G401.6 (cell line): ENCODE measurements around the gene PPHLN1.

Experiments
- FAIRE-seq: peaks from 2 replicates; lab custom pipeline; 2012; peaks lifted over from hg19 to GRCh38; lab: Jason Lieb, UNC

Gene PPHLN1

DNA sequence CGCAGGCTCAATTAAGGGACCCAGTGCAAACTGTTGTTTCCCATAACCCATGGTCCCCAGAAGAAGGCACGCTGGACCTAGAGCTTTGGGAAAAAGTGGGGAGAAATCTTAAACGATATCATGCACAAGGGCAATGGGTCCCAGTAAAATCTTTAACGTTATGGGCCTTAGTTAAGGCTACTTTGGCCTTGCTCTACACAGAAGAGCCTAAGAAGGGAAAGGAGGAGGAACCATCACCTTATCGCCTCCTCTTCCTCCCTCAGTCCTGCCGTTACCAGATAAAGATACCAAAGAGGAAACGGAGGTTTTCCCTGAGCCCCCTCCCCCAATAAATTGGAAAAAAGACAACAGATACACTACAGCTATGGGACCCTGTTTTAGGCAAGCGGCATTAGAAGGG, 116.9 kb downstream of the PPHLN1 start:
- no peak for FAIRE-seq

DNA sequence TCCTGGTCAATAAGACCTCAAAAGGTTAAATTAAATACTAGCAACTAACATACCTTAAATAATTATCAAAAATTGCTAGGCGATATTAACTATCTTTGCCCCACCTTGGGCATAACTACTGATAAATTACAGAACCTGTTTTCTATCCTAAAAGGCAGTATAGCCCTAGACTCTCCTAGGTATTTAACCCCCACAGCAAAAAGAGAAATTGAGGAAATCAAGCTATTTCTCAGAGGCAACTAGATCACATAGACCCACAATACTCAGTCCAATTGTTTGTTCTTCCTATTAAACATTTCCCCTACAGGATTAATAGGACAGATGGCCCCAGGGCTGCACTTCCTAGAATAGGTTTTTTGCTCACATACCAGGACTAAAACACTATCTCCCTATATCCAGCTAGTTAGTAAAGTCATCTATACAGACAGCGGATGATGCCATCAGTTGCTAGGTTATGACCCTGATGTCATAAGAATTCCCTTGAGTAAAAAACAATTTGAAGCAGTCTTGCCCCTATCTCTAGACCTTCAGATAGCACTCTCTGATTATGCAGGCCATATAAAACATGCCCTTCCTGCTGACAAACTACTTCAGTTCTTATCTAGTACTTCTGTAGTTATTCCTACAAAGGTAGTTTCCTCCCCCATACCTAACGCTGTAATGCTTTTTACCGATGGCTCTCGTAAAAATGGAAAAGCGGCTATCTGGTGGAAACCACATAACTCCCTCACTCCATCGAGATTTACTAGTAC, 118.4 kb downstream of the PPHLN1 start:
- no peak for FAIRE-seq

DNA sequence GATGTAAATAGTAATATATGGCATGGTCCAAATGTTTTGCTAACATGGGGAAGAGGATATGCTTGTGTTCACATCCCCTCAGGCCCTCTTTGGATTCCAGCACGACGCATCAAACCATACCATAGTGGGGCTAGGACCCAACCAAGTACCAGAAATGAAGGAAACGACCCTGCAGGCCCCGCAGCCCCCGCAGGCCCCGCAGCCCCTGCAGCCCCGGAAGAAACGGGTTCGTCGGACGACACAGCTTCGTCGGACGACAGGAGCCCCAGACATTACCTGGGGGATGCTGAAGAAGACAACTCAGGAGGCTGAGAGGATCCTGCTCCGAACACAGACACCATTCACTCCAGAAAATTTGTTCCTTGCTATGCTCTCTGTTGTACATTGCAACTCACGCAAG, 119.9 kb downstream of the PPHLN1 start:
- FAIRE-seq: no peak

DNA sequence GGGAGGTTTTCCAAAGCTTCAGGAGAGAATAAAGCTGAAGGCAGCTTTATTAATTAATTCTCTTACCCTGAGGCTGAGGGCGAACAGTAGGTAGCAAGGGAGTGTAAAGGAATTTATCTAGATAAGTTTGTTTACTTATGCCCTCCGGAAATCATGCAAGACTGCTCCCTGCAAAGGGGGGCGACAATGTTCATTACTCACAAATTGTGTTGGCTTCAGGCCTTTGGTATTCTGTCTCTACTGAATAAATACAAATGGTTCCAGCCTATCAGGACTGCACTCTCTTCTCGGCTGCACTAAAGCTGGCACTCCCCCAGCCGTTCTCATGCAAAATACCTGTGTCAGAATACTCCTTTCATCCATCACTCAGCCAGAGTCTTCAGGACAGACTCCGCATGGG, 120.8 kb downstream of the PPHLN1 start:
- no peak for FAIRE-seq

DNA sequence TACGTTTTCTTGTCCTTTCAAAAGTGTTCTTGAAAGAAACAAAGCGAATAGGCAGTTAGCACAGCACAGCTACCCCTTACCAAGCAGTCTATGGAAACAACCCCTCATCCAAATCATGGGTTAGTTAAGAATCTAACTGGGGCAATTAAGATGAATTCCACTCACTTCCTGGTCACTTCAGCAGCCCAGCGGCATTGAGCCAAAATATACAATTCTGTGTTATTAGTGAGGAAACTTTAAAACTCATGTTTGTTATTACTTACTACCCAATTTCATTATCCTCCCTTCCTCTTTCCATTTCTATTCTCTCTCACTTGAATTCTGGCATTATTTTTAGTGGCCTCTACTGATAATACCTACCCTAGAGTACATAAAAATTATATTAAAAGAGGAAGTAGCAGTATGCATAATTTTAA, 121.4 kb downstream of the PPHLN1 start:
- no peak for FAIRE-seq

DNA sequence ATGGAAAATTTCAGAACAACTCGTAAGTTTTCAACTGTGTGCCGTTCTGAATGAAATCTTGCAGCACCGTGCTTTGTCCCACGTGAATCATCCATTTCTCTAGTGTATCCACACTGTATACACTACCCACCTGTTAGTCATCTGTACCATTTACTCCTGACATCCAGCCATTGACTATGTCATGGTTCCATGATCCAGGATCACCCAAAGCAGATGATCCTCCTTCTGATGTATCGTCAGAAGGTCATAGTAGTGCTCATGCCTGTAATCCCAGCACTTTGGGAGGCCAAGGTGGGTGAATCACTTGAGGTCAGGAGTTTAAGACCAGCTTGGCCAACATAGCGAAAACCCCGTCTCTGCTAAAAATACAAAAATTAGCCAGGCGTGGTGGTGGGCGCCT, 122.9 kb downstream of the PPHLN1 start:
- no peak for FAIRE-seq

DNA sequence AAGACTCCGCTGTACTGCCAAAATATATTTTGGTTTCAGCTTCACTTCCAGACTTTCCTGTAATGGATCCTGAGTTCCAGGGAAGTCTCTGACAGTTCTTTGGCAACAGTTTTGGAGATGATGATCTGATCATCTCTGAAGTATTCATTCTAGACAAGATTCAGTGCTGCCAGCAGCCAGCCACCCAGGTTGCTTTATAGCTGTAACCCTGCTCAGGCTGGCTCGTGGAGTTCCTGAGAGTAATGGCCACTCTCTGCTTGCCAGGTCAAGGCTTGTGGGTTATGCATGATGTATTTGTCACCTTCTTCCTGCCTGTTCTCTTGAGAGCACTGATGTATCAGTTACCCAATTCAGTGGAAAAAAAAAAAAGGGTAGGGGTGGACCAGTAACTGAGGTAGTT, 124.3 kb downstream of the PPHLN1 start:
- FAIRE-seq: no peak

DNA sequence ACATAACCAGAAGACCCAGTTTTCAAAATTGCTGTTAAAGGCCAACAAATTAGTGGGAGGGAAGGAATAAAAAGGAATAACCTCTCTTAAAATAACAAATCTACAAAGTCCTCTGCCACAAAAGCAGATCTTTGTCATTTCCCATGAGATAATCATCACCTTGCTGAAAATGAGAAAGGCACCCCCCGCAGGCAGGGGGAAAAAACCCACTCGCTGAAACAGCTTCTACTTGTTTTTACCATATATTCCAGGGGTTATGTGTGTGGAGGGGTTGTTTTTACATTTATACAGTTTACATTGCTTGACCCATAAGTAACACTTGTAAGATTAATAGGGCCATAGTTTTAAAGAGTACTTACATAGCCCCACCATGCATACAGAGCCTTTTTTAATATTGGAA, 132.6 kb downstream of the PPHLN1 start:
- no peak for FAIRE-seq

DNA sequence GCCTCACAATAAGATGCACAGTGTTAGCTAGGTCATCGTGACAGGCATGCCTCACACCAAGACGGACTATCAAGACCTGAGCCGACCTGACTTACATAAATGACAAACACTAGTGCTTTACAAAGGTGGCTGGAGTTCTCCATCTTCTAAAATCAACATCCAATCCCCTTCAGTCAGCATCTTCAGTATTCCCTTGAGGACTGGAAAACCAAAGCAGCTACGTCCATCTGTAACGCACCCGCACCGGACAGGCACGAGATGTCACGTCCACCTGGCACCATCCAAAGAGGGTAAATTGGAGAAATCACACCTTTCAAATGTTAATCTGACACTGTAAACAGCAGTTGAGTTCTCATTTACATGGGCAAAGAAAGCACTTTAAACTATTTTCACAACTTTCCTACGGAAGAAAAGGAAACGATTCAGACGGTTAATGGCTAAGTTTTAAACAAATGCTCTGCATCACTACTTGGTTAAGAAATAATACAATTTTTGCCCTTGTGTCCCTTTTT, 133.4 kb downstream of the PPHLN1 start:
- no peak for FAIRE-seq

DNA sequence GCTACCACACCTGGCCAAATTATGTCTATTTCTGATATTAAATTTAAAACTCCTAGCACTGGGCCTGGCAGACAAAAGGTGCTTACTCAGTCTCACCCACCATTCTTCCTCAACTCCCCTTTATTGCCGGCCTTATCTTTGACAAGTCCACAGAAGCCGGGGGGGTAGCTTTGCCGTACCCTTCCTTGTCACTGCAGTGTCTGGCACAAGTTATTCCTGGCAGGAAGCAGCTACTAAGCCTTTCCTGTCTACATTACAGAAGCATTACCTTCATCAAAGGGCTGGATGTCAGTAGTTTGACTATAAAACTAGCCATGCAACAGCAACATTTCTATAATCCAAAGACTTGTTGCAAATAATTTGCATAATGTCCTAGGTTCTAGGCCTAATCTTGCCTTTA, 136.5 kb downstream of the PPHLN1 start:
- no peak for FAIRE-seq

DNA sequence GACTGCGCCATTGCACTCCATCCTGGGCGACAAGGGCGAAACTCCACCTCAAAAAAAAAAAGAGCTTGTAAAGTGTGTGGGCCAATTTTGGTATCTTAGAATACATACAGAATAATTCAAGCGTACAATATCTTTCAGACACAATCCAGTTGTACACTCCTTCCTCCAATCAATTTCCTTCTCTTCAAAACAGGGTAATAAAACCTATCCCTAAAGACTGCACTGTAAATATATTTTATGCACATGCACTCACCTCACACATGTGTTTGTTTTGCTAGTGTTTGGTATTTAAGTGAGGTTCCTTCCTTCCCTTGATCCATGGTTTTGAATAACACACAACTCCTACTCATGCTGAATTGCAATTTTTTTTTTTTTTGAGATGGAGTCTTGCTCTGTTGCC, 137.7 kb downstream of the PPHLN1 start:
- FAIRE-seq: no peak

DNA sequence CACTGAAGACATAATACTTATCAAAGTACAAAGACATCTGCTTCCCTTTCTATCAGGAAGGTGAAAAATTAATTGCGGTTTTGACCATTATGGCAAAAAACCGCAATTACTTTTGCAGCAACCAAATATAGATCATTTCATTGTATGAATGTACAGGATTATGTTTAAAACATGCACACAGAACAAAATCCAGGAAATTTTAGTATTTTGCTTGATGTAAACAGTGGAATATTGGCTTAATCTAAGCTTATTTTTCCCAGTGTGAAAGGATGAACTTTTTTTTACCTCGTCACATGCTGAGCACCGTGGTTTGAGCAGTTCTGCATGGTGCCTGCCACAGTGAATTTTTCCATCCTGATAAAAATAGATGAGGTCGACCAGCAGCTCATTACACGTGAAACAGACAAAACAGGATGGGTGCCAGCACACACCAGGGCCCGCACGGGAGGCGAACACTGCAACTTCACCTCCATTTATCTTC, 142.4 kb downstream of the PPHLN1 start:
- no peak for FAIRE-seq

DNA sequence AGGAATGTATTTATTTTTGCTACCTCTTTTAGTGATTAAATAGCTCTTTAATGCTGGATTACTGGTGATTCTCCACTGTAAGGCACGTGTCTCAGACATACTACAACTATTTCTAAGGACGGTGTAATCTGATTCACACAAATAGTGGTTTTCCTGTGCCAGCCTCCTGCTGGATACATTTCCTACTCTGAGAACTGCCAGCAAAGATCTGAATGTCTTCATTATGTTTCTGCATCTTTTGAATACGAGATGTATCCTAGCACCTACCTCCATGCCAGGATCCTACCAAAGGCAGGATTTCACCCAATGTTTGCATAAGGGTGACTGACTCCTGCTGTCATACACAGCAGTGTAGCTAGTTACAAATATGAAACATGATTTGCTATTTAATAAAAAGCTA, 143.0 kb downstream of the PPHLN1 start:
- FAIRE-seq: no peak

DNA sequence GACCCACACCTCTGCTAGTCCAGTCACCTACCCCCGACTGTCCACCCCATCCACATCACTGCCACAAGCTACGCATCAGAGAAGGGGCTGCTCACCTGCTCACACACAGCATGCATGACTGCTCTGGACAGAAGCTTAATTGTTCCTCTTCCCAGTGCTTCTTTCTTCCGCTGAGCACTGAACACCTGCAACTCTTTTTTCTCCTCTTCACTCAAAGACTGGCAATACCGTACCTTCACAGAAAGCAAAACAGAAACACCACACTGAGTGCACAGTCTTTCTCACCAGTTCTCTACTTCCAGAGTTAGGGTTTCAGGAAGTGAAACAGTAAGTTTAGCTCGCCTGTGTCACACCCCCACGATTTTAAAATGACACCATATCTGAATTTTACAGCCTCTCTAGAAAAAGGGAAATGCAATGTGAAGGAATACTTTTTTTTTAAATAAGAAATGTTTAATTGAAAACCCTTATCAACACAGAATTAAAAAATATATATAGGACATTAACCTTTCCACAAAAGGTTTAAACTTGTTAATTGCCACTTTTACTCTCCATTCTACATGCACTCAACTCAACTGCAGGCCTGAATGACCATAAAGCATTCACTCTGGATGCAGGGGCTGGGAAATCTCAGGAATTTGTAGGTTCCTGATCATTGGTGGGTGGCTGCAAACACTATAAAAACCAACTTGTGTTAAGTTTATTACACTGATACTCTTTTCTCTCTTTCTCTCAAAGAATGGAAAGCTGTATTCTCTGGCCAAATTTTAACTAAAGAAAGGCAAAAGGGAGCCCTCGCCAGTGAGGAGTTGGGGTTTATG, 143.6 kb downstream of the PPHLN1 start:
- no peak for FAIRE-seq

DNA sequence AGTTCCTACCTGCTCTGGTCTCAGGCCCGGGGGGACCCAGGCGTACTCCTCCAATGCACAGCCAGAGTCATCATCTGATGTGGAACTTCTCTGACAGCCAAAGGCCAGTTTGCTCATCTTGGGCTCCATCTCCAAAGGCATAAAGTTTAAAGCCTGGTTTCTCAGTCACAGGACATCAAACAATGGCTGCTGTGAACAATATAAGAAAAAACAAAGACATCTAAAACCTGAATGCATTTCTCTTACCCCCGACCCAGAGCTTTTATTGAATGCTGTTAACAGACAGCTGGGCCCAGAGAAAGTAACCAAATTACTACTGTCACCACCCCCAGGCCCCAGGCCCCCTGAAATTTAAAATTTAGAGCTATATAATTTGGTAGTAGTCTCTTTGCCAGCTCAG, 146.4 kb downstream of the PPHLN1 start:
- FAIRE-seq: no peak

DNA sequence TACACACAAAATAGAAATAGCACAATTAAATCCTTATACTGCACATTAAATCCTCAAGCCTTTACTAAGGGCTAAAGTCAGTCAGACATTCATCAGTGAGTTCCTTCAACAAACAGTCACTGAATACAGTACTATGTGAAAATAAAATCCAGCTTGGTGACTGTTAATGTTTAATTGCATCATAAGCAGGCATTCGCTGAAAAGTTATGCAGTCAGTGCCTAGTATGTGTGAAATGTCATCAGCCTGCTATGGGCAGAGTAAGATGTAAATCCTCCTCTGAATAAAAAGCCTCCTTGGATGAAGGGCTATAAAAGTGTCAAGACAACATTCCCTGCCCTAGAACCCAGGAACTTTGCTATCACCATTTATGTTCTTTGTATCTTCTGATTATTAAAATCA, 147.2 kb downstream of the PPHLN1 start:
- FAIRE-seq: no peak

DNA sequence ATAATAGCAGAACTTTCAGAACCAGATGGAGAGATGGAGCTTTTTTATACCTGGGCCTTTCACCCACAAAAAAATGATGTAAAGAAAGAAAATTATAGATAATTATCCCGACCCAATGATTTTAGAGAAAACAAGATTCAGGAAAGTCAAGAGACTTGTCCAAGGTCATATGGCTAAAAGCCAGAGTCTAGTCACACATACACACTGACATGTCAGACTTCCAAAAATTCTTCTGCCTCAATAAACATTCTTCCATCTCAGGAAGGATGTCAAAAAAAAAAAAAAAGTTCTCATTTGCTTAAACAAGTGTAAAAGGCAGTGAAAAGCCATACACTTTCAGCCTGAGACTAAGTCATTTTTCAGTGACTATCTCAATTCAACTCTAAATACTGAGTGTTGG, 147.6 kb downstream of the PPHLN1 start:
- FAIRE-seq: no peak

DNA sequence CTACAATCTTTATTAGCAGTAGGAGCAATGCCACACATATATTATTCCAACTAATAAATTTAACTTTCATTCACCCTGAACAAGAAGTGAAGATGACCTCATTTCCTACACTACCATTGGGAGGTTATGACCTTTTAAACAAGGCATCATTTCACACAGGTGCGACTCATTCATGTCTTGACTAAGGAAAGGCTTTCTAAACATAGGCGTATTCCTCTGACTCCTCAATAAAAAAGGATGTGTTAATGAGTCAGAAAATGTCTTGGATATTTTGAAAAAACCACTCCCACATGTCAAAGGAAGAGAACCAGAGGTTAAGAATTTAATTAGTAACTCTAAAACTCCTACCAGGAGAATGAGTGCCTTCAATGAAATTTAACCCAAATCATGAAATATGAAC, 148.4 kb downstream of the PPHLN1 start:
- FAIRE-seq: no peak

DNA sequence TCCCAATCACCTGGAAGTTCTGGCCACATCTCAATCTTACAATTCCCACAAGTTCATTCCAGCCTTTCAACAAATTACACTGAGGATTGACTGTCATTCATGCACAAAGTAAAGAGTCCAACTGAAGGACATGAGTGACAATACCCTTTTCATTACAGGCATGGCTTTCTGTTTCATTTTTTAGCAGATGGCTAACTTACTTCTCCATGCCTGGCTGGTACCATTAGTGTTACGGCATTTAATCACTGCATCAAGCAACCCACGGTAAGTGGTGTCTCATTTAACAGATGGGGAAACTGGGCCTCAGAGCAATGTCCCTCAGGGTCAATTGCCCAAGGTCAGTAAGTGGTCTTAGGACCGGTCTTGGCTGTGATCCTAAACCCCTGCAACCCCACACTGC, 149.1 kb downstream of the PPHLN1 start:
- FAIRE-seq: no peak

DNA sequence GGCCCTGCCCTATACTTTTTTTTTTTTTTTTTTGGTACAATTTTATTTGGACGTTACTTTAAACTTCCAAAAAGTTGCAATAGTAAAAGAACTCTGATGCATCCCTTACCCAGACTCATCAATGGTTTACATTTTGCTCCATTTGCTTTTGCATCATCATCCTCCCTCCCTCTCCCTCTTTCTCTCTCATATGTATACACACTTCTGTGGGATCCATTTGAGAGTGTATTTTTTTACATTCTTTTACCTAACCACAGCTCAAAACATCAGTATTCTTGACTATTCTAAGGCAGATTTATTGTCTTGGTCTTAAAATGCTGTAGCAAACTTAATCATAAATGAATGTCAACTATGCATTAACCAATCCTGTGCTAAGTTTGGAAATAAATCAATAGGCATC, 152.0 kb downstream of the PPHLN1 start:
- FAIRE-seq: no peak

DNA sequence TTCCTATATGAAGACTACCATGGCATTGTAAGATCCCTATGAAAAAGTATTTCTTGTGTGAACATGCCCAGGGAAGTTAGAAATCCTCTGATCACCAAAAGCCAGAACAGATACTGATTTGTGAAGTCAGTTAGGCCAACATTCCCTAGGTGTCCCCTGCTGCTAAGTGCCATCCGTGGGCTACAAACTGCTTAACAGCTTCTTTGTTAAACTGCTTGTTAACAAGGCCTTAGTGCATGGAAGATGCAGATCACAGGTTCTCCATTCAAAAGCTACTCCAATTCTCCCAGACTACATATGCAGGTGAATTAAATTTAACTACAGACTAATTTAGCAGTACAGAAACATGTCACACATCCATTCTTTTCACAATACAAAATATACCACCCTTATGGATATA, 155.4 kb downstream of the PPHLN1 start:
- no peak for FAIRE-seq

DNA sequence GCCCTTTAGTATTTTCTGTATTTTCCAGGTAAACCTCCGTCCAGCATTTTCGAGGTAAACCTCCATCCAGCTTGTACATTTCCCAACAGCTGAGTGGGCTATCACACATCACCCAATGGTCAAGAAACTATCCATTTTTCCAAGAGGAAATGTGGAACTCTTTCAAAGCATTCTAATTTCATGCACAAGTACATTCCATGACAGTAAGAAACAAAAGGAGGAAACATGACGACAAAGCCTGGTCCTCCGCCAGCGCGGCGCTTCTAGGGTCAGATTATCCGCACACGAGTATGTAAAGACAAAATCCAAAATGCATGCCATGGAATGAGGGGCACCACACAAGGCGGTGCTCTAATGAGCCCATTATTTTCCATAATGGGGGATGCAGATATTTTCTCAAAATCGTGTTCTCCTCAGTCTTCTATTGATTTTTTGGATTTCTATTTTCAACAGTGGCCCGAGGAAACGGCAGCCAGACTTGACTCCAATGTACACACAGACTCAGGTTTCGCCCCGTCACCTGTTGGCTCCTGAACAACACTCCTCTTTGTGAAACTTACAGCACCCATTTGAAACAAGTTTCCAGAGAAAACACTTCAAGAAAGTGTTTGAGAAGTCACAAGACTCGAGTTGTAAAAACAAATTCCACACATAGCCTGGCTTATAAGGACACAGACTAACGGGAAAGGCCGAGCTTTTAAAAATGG, 156.2 kb downstream of the PPHLN1 start:
- FAIRE-seq: no peak
